Keratinocyte (primary cell): ENCODE measurements around the gene ACBD5. TPM values are rescaled to one million over a fixed set of nuclear protein-coding genes. Genes with fewer than 3 reads are reported as not detected.

Source experiments
- DNase-seq: peaks from one replicate; pipeline ENCODE4 v3.0.0-alpha.2; 2011; ENCODE audit warnings: low read depth, missing footprints, low spot score
- FAIRE-seq: peaks from 2 replicates; lab custom pipeline; 2011; peaks lifted over from hg19 to GRCh38; lab: Jason Lieb, UNC
- H2AFZ ChIP-seq: 2 replicates; pipeline ENCODE4 v1.6.0; 2012; ENCODE audit warnings: low read length, control low read depth, inconsistent platforms; ENCODE audit not compliant: control insufficient read depth
- H3K27ac ChIP-seq: 2 replicates; pipeline ENCODE4 v1.5.1; 2011; ENCODE audit warnings: low read length; ENCODE audit not compliant: control insufficient read depth, insufficient read depth
- H3K27me3 ChIP-seq: 3 replicates; pipeline ENCODE4 v1.6.0; 2011; ENCODE audit warnings: low read length; ENCODE audit not compliant: control insufficient read depth, insufficient read depth; ENCODE audit errors: extremely low read depth
- H3K36me3 ChIP-seq, 2 experiments: 2 replicates in 1 of 2; 3 replicates in 1 of 2; pipeline ENCODE4 v1.5.1; 2011; ENCODE audit warnings: low read length in 2 of 2, mild to moderate bottlenecking in 1 of 2; ENCODE audit not compliant: control insufficient read depth in 2 of 2, insufficient read depth in 2 of 2; ENCODE audit errors: extremely low read depth in 1 of 2
- H3K4me1 ChIP-seq: 3 replicates; pipeline ENCODE4 v1.5.1; 2011; ENCODE audit warnings: low read length; ENCODE audit not compliant: control insufficient read depth, insufficient read depth; ENCODE audit errors: extremely low read depth
- H3K4me2 ChIP-seq: 3 replicates; pipeline ENCODE4 v1.6.0; 2011; ENCODE audit warnings: low read depth, low read length; ENCODE audit not compliant: control insufficient read depth, insufficient read depth; ENCODE audit errors: extremely low read depth
- H3K4me3 ChIP-seq, 3 experiments: fragments of 200-600 bp in 1 of 3; sonication (generic) in 1 of 3; 2 replicates in 2 of 3; 3 replicates in 1 of 3; pipeline ENCODE4 v1.5.1; 2011 to 2016; ENCODE audit warnings: low read length in 3 of 3, mild to moderate bottlenecking in 3 of 3, control low read depth in 2 of 3, inconsistent platforms in 1 of 3, low read depth in 1 of 3, mixed read lengths in 1 of 3, mixed run types in 1 of 3, moderate library complexity in 1 of 3; ENCODE audit not compliant: control insufficient read depth in 2 of 3, insufficient read depth in 2 of 3; ENCODE audit errors: extremely low read depth in 1 of 3
- H3K79me2 ChIP-seq: 2 replicates; pipeline ENCODE4 v1.6.0; 2012; ENCODE audit warnings: low read length; ENCODE audit not compliant: control insufficient read depth, insufficient read depth
- H3K9ac ChIP-seq: 3 replicates; pipeline ENCODE4 v1.6.0; 2011; ENCODE audit warnings: low read length; ENCODE audit not compliant: control insufficient read depth, insufficient read depth; ENCODE audit errors: extremely low read depth
- H3K9me1 ChIP-seq: 3 replicates; pipeline ENCODE4 v1.6.0; 2011; ENCODE audit warnings: low read length; ENCODE audit not compliant: control insufficient read depth, insufficient read depth; ENCODE audit errors: extremely low read depth
- H3K9me3 ChIP-seq: 2 replicates; pipeline ENCODE4 v1.5.1; 2012; ENCODE audit warnings: low read depth, low read length; ENCODE audit not compliant: control insufficient read depth
- H4K20me1 ChIP-seq: 3 replicates; pipeline ENCODE4 v1.6.0; 2011; ENCODE audit warnings: low read length; ENCODE audit not compliant: control insufficient read depth, insufficient read depth; ENCODE audit errors: extremely low read depth
- CTCF ChIP-seq, 3 experiments: IDR thresholded peaks in 1 of 3; conservative IDR thresholded peaks in 1 of 3; optimal IDR thresholded peaks in 1 of 3; 2 replicates in 2 of 3; 3 replicates in 1 of 3; pipeline versions ENCODE3 to v1.5.1; 2011; ENCODE audit warnings: low read length in 3 of 3, mild to moderate bottlenecking in 3 of 3, moderate library complexity in 2 of 3, control low read depth in 1 of 3, inconsistent platforms in 1 of 3; ENCODE audit not compliant: insufficient read depth in 2 of 3; ENCODE audit errors: extremely low read depth in 1 of 3
- EZH2 ChIP-seq: IDR thresholded peaks from one replicate; pipeline ENCODE4 v1.6.1; 2012; ENCODE audit warnings: inconsistent platforms, mild to moderate bottlenecking, low read length, moderate library complexity
- dilution Hi-C: fragments of 300-500 bp; cut with MboI; formaldehyde crosslinking; loops from one replicate; pipeline ENCODE4 v1.7.0; 2020; ENCODE audit warnings: low sequenced_read_pairs; ENCODE audit not compliant: extremely low pct_ligation_motif_present
- polyA plus RNA-seq, 5 experiments: library from polyadenylated mRNA; depleted of rRNA in 3 of 5; stranded (reverse) in 3 of 5; stranded (forward) in 1 of 5; unstranded in 1 of 5; fragments of >200 nt; gene quantifications; 1 replicate in 1 of 5; 2 replicates in 3 of 5; 3 replicates in 1 of 5; pipeline versions ENCODE4 v1.2.1 to v1.2.3, GENCODE V29; 2011 to 2012; ENCODE audit warnings: missing spikeins in 2 of 5, low read depth in 1 of 5, low replicate concordance in 1 of 5

The ACBD5 gene
- polyA plus RNA-seq, 1 donor (not counting 4 experiments of a cell fraction or from before 2014, with no cell fraction given): 11.7 TPM

- Histone ChIP-seq H2AFZ (no peak overlapping the region), H3K9me1 (no peaks in the 10 kb centered on the region), H3K79me2 (peaks cover 85% of the 10 kb centered on the region), H3K9ac (no peak overlapping the region), H3K4me1 (peaks cover 9% of the 10 kb centered on the region), H3K4me3 (no peak overlapping the region), H3K4me2 (no peak overlapping the region), H3K27me3 (no peaks in the 10 kb centered on the region), H3K27ac (no peak overlapping the region), H3K9me3 (no peaks in the 10 kb centered on the region), H3K36me3 (peaks cover 12 to 33% of the 10 kb centered on the region in 2 experiments), H4K20me1 (peaks cover 4% of the 10 kb centered on the region)
- DNase-seq: no peak
- FAIRE-seq: no peak
- dilution Hi-C loops: no loop called here
- no peak for TF ChIP-seq EZH2
- no peak for TF ChIP-seq CTCF (optimal IDR thresholded peaks at IDR 0.05 in 1 of 3, IDR thresholded peaks at IDR 0.05 in 1 of 3, conservative IDR thresholded peaks at IDR 0.05 in 1 of 3; ENCODE audit: extremely low read depth in 1 of 3, insufficient read depth in 2 of 3, low read length in 3 of 3)
These were observed 90.3 kb downstream of the ACBD5 start for GRCh38 chr10:27150261-27150660.

GRCh38 chr10:27147701-27148100 is 92.9 kb downstream of the ACBD5 start:
- Histone ChIP-seq H3K27ac (no peak overlapping the region), H3K4me2 (no peak overlapping the region), H3K9me1 (no peaks in the 10 kb centered on the region), H3K4me1 (peaks cover 6% of the 10 kb centered on the region), H3K4me3 (no peak overlapping the region), H3K27me3 (no peaks in the 10 kb centered on the region), H4K20me1 (peaks cover 4% of the 10 kb centered on the region), H3K9ac (no peak overlapping the region), H2AFZ (no peak overlapping the region), H3K79me2 (peaks cover 79% of the 10 kb centered on the region), H3K36me3 (peaks cover 14 to 37% of the 10 kb centered on the region in 2 experiments), H3K9me3 (no peaks in the 10 kb centered on the region)
- dilution Hi-C loops: no loop called here
- DNase-seq (no peak), FAIRE-seq (no peak)
- no peak for TF ChIP-seq EZH2

GRCh38 chr10:27145937-27146336 is 94.7 kb downstream of the ACBD5 start:
- Histone ChIP-seq H3K4me1 (no peaks in the 10 kb centered on the region), H3K9me1 (no peaks in the 10 kb centered on the region), H3K79me2 (peaks cover 65% of the 10 kb centered on the region), H3K9me3 (no peaks in the 10 kb centered on the region), H3K36me3 (peaks cover 16 to 34% of the 10 kb centered on the region in 2 experiments), H3K4me2 (no peak overlapping the region), H3K27me3 (no peaks in the 10 kb centered on the region), H4K20me1 (peaks cover 4% of the 10 kb centered on the region), H3K9ac (no peak overlapping the region), H2AFZ (no peak overlapping the region), H3K4me3 (no peak overlapping the region), H3K27ac (no peak overlapping the region)
- no peak for DNase-seq
- dilution Hi-C loops: no loop called here
- FAIRE-seq: no peak
- TF ChIP-seq CTCF (optimal IDR thresholded peaks at IDR 0.05 in 1 of 3, IDR thresholded peaks at IDR 0.05 in 1 of 3, conservative IDR thresholded peaks at IDR 0.05 in 1 of 3; ENCODE audit: extremely low read depth in 1 of 3, insufficient read depth in 2 of 3, low read length in 3 of 3) (no peak), EZH2 (no peak)
